Measurements from ENCODE around the gene RUNX2.

DNA sequence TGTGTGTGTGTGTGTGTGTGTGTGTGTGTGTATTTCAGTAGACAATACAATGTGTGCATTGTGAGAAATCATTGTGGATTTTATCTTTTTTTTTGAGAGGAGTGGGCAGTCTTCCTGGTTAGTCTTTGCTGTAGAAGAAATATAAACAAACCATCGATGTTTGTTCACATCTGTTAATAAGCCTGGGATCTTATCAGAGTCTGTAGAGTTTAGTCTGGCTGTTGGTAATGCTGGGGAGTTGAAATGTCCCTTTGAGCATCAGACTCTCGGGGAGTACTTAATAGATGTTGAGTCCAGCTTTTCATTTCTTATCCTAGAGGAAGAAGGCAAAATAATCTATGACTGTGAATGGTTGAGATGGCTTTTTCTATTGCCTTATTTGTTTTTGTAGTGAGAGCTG is 146.2 kb downstream of the RUNX2 start:
- TF ChIP-seq, protein P1, sequence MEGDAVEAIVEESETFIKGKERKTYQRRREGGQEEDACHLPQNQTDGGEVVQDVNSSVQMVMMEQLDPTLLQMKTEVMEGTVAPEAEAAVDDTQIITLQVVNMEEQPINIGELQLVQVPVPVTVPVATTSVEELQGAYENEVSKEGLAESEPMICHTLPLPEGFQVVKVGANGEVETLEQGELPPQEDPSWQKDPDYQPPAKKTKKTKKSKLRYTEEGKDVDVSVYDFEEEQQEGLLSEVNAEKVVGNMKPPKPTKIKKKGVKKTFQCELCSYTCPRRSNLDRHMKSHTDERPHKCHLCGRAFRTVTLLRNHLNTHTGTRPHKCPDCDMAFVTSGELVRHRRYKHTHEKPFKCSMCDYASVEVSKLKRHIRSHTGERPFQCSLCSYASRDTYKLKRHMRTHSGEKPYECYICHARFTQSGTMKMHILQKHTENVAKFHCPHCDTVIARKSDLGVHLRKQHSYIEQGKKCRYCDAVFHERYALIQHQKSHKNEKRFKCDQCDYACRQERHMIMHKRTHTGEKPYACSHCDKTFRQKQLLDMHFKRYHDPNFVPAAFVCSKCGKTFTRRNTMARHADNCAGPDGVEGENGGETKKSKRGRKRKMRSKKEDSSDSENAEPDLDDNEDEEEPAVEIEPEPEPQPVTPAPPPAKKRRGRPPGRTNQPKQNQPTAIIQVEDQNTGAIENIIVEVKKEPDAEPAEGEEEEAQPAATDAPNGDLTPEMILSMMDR (conservative IDR thresholded peaks at IDR 0.05; ENCODE audit: low read depth, low read length): no peak
- no peak for TF ChIP-seq EZH2 (IDR thresholded peaks at IDR 0.05; ENCODE audit: low read length, unreplicated experiment)

Measured in PC-3 (cell line).